Hepatocyte (in vitro differentiated cells): ENCODE measurements around the gene CIAPIN1. TPM values are rescaled to one million over a fixed set of nuclear protein-coding genes. Genes with fewer than 3 reads are reported as not detected.
A peak's percentile ranks its signal among the peaks of the same experiment; 100 is the strongest.

Experiments used
- DNase-seq: peaks from one replicate; pipeline ENCODE4 v3.0.0-alpha.2; 2016; ENCODE audit warnings: low spot score
- H2AFZ ChIP-seq: fragments of 200-600 bp; sonication (generic); 2 replicates; pipeline ENCODE4 v1.6.0; 2016; ENCODE audit warnings: antibody characterized with exemption, mild to moderate bottlenecking
- H3K27ac ChIP-seq: fragments of 200-600 bp; sonication (generic); 2 replicates; pipeline ENCODE4 v1.5.1; 2016; ENCODE audit warnings: mild to moderate bottlenecking
- H3K27me3 ChIP-seq: fragments of 200-600 bp; sonication (generic); 2 replicates; pipeline ENCODE4 v1.6.1; 2016
- H3K36me3 ChIP-seq: fragments of 200-600 bp; sonication (generic); replicated peaks from 2 replicates; pipeline ENCODE4 v1.5.1; 2016; ENCODE audit warnings: low read depth; ENCODE audit not compliant: insufficient read depth
- H3K4me1 ChIP-seq: fragments of 200-600 bp; sonication (generic); 2 replicates; pipeline ENCODE4 v1.5.1; 2016; ENCODE audit warnings: mild to moderate bottlenecking, moderate library complexity; ENCODE audit not compliant: insufficient read depth
- H3K4me2 ChIP-seq: fragments of 200-600 bp; sonication (generic); 2 replicates; pipeline ENCODE4 v1.6.0; 2016
- H3K4me3 ChIP-seq: fragments of 200-600 bp; sonication (generic); 2 replicates; pipeline ENCODE4 v1.5.1; 2016; ENCODE audit warnings: mild to moderate bottlenecking
- H3K79me2 ChIP-seq: fragments of 200-600 bp; sonication (generic); 2 replicates; pipeline ENCODE4 v1.6.0; 2017; ENCODE audit warnings: mild to moderate bottlenecking
- H3K9me2 ChIP-seq: fragments of 200-600 bp; sonication (generic); replicated peaks from 2 replicates; pipeline ENCODE4 v1.6.0; 2017; ENCODE audit warnings: mild to moderate bottlenecking; ENCODE audit not compliant: insufficient read depth
- H3K9me3 ChIP-seq: fragments of 200-600 bp; sonication (generic); 2 replicates; pipeline ENCODE4 v1.5.1; 2016; ENCODE audit warnings: low read depth, mild to moderate bottlenecking
- H4K20me1 ChIP-seq: fragments of 200-600 bp; sonication (generic); 2 replicates; pipeline ENCODE4 v1.6.0; 2016; ENCODE audit warnings: mild to moderate bottlenecking; ENCODE audit not compliant: insufficient read depth, poor library complexity, severe bottlenecking
- CTCF ChIP-seq: fragments of 200-600 bp; sonication (generic); IDR thresholded peaks from 2 replicates; pipeline ENCODE4 v1.5.1; 2016; ENCODE audit warnings: antibody characterized with exemption, mild to moderate bottlenecking; ENCODE audit not compliant: poor library complexity
- EZH2 ChIP-seq: fragments of 200-600 bp; sonication (generic); IDR thresholded peaks from 2 replicates; pipeline ENCODE4 v1.6.1; 2016; ENCODE audit warnings: antibody characterized with exemption, mild to moderate bottlenecking, borderline replicate concordance
- EZH2phosphoT487 ChIP-seq: fragments of 200-600 bp; sonication (generic); IDR thresholded peaks from one replicate; pipeline ENCODE4 v1.6.1; 2018; ENCODE audit warnings: antibody characterized with exemption, mild to moderate bottlenecking, low read depth, moderate library complexity; ENCODE audit not compliant: unreplicated experiment, severe bottlenecking
- WGBS: methylation state at CpG from one replicate; pipeline ENCODE4 v1.1.6; 2016; ENCODE audit warnings: low lambda C conversion rate; ENCODE audit errors: missing lambda C conversion rate; 5-methylcytosine and 5-hydroxymethylcytosine counted together
- polyA plus RNA-seq: library from polyadenylated mRNA; unstranded; fragments of >200 nt; fragmentation: Nextera tagmentation; extraction: Ambion mirVana; gene quantifications from 2 replicates; pipeline ENCODE4 v1.2.1, GENCODE V29; 2016
- total RNA-seq: library from RNA; depleted of rRNA; stranded (reverse); fragments of >200 nt; gene quantifications from 2 replicates; pipeline ENCODE4 v1.2.3, GENCODE V29; 2014

The CIAPIN1 gene
- total and polyA plus RNA-seq, 2 experiments from 2014 or later, result 54.2 to 56.1 TPM

GRCh38 chr16:57471852-57472664 is 24.9 kb upstream of the CIAPIN1 start:
- Histone ChIP-seq H3K36me3 (no peaks in the 10 kb centered on the region), H3K27ac (peak overlapping the region; percentile 91), H3K79me2 (peaks cover 23% of the 10 kb centered on the region), H3K4me1 (peaks cover 39% of the 10 kb centered on the region), H3K4me2 (peak overlapping the region; percentile 32), H2AFZ (no peak overlapping the region), H4K20me1 (peaks cover 10% of the 10 kb centered on the region), H3K4me3 (no peak overlapping the region), H3K27me3 (no peaks in the 10 kb centered on the region), H3K9me3 (no peaks in the 10 kb centered on the region), H3K9me2 (no peaks in the 10 kb centered on the region)
- peak; percentile 87 for DNase-seq
- TF ChIP-seq EZH2phosphoT487, result no peak
- TF ChIP-seq CTCF, result no peak
- no peak for TF ChIP-seq EZH2
- 33% methylated on average over 10 of the region's 10 CpGs for WGBS

- DNase-seq, result no peak
- no peaks in the 10 kb centered on the region for H3K36me3 ChIP-seq
- peaks cover 31% of the 10 kb centered on the region for H3K4me1 ChIP-seq
These were observed 24.0 kb upstream of the CIAPIN1 start for GRCh38 chr16:57471209-57471608.

GRCh38 chr16:57470711-57471110 is 23.5 kb upstream of the CIAPIN1 start:
- Histone ChIP-seq H3K4me3 (no peak overlapping the region), H3K79me2 (peaks cover 21% of the 10 kb centered on the region), H3K4me2 (no peak overlapping the region), H3K4me1 (peaks cover 30% of the 10 kb centered on the region), H4K20me1 (no peaks in the 10 kb centered on the region), H3K27me3 (no peaks in the 10 kb centered on the region), H3K9me3 (no peaks in the 10 kb centered on the region), H3K27ac (peak overlapping the region; percentile 88), H3K9me2 (no peaks in the 10 kb centered on the region), H3K36me3 (no peaks in the 10 kb centered on the region), H2AFZ (no peak overlapping the region)
- 63% methylated on average over 6 of the region's 6 CpGs for WGBS
- DNase-seq, result peak; percentile 51
- TF ChIP-seq EZH2phosphoT487 (no peak), CTCF (no peak), EZH2 (no peak)

More at GRCh38 chr16:57471209-57471608, 24.0 kb upstream of the CIAPIN1 start:
- H3K9me3 ChIP-seq, result no peaks in the 10 kb centered on the region
- H3K27ac ChIP-seq, result peak overlapping the region; percentile 88
- H3K4me3 ChIP-seq, result no peak overlapping the region
- H3K9me2 ChIP-seq, result no peaks in the 10 kb centered on the region
- WGBS, result 79% methylated on average over 1 of the region's 1 CpG
- H3K4me2 ChIP-seq, result no peak overlapping the region
- peaks cover 3% of the 10 kb centered on the region for H4K20me1 ChIP-seq
- H2AFZ ChIP-seq, result no peak overlapping the region
- no peaks in the 10 kb centered on the region for H3K27me3 ChIP-seq
- no peak for TF ChIP-seq CTCF
- TF ChIP-seq EZH2phosphoT487, result no peak
- no peak for TF ChIP-seq EZH2
- peaks cover 20% of the 10 kb centered on the region for H3K79me2 ChIP-seq
